Natural killer cell (primary cell): Measurements from ENCODE around the gene QSOX1. TPM values are rescaled to one million over a fixed set of nuclear protein-coding genes. Genes with fewer than 3 reads are reported as not detected.

Experiments used
- ATAC-seq, 3 donors: fragments of 150-1000 bp in 2 of 3; fragments of 200-7000 bp in 1 of 3; cut with Tn5 transposase; 1 replicate in 1 of 3; 2 replicates in 2 of 3; pipeline ENCODE4 v1.10.0; 2021; ENCODE audit warnings: mild to moderate bottlenecking in 2 of 3, moderate library complexity in 2 of 3
- DNase-seq, 2 donors: peaks; one replicate each; pipeline versions ENCODE4 v3.0.0 to v3.0.0-alpha.2; 2013 to 2021; ENCODE audit warnings: mixed read lengths in 1 of 2
- H3K27ac ChIP-seq: one replicate; pipeline ENCODE4 v1.5.1; 2013; ENCODE audit warnings: mild to moderate bottlenecking, low read length
- H3K27me3 ChIP-seq: one replicate; pipeline ENCODE4 v1.6.1; 2013; ENCODE audit warnings: low read length; ENCODE audit not compliant: control insufficient read depth, insufficient read depth
- H3K36me3 ChIP-seq: one replicate; pipeline ENCODE4 v1.6.1; 2013; ENCODE audit warnings: low read length; ENCODE audit not compliant: control insufficient read depth, insufficient read depth
- H3K4me1 ChIP-seq: one replicate; pipeline ENCODE4 v1.6.1; 2013; ENCODE audit warnings: low read length; ENCODE audit not compliant: control insufficient read depth, insufficient read depth
- H3K4me3 ChIP-seq: one replicate; pipeline ENCODE4 v1.5.1; 2013; ENCODE audit warnings: low read length
- H3K9me3 ChIP-seq: one replicate; pipeline ENCODE4 v1.6.1; 2013; ENCODE audit warnings: low read length; ENCODE audit not compliant: control insufficient read depth, insufficient read depth
- H3K27ac Mint-ChIP-seq, 2 donors: one replicate each; pipeline ENCODE4 v1.8.0; 2022; ENCODE audit warnings: mild to moderate bottlenecking in 2 of 2, mixed read lengths in 2 of 2, moderate library complexity in 1 of 2
- H3K27me3 Mint-ChIP-seq, 2 donors: one replicate each; pipeline ENCODE4 v1.8.0; 2022; ENCODE audit warnings: low read depth in 2 of 2, mixed read lengths in 2 of 2
- H3K36me3 Mint-ChIP-seq: one replicate; pipeline ENCODE4 v1.8.0; 2022; ENCODE audit warnings: mixed read lengths
- H3K4me1 Mint-ChIP-seq, 2 donors: one replicate each; pipeline ENCODE4 v1.8.0; 2022; ENCODE audit warnings: mixed read lengths in 2 of 2
- H3K4me3 Mint-ChIP-seq: one replicate; pipeline ENCODE4 v1.8.0; 2022; ENCODE audit warnings: mild to moderate bottlenecking, moderate library complexity, mixed read lengths
- H3K9me3 Mint-ChIP-seq, 2 donors: one replicate each; pipeline ENCODE4 v1.8.0; 2022; ENCODE audit warnings: mixed read lengths in 2 of 2
- CTCF ChIP-seq: fragments of 200-600 bp; IDR thresholded peaks from one replicate; pipeline ENCODE4 v1.8.0; 2022; ENCODE audit warnings: antibody characterized with exemption
- WGBS: methylation state at CpG from one replicate; pipeline ENCODE4 v1.1.7; 2013; ENCODE audit warnings: missing lambda C conversion rate; ENCODE audit not compliant: insufficient coverage; 5-methylcytosine and 5-hydroxymethylcytosine counted together
- intact Hi-C: fragments of 100-400 bp; cut with micrococcal nuclease; formaldehyde crosslinking; loops from one replicate; pipeline ENCODE4 v1.14.2; 2022
- total RNA-seq, 4 donors: library from RNA; stranded (reverse); fragments of 120-200 nt in 1 of 4; gene quantifications; one replicate each; pipeline versions ENCODE4 v1.2.3 to v1.2.4, GENCODE V29; 2013 to 2022

QSOX1 gene
- total RNA-seq, 3 donors from 2014 or later (not counting 1 experiment from before 2014, with no cell fraction given) = 31.0 to 42.7 (median 38.2) TPM

DNA sequence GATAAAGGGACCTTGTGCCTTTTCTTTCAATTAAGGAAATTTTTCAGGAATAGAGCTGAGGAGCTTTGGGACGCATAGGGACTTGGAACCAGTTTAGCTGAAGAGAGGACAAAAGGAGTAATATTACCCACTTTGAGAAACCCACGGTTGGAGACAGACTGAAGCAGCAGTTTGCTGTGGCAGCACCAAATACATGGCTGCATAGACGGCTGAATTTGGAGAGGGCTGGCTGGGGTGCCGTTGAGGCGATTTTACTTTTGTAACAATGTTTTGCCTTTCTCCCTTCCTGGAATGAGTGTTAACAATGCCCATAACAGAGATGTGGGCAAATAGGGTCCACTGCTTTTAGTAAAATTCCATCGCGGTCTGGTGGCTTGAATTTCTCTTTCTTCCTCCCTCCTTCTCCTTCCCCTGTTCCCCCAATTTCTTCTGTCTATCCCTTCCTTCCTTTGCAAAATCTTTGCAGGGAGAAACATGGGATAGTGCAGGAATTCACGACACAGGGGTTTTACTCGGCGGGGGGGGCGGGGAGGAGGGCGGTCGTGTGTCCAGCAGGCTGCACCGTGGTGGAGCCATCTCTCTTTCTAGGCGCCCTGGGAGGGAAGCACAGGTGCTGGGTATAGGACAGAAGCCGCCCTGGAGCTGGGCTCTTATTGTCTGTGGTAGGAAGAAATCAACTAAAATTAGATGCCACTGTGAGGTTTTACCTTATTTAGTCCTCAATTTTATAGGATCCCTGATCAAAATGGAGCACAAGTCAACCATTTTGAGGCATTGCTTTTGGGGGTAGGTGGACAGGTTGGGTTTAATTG is 82.2 kb downstream of the QSOX1 start:
- Mint-ChIP-seq H3K4me3 (no peak overlapping the region), H3K4me1 (peaks cover 11 to 26% of the 10 kb centered on the region in 2 donors), H3K36me3 (no peaks in the 10 kb centered on the region), H3K27me3 (peaks cover 77 to 95% of the 10 kb centered on the region in 2 donors), H3K27ac (no peak overlapping the region), H3K9me3 (no peaks in the 10 kb centered on the region)
- DNase-seq = no peak
- no peak for ATAC-seq
- Histone ChIP-seq H3K27me3 (peaks cover 68% of the 10 kb centered on the region), H3K4me3 (no peak overlapping the region), H3K27ac (no peak overlapping the region), H3K9me3 (no peaks in the 10 kb centered on the region), H3K36me3 (no peaks in the 10 kb centered on the region), H3K4me1 (peaks cover 26% of the 10 kb centered on the region)
- 14% methylated on average over 16 of the region's 16 CpGs for WGBS
- intact Hi-C loops = no loop called here
- TF ChIP-seq CTCF = no peak

DNA sequence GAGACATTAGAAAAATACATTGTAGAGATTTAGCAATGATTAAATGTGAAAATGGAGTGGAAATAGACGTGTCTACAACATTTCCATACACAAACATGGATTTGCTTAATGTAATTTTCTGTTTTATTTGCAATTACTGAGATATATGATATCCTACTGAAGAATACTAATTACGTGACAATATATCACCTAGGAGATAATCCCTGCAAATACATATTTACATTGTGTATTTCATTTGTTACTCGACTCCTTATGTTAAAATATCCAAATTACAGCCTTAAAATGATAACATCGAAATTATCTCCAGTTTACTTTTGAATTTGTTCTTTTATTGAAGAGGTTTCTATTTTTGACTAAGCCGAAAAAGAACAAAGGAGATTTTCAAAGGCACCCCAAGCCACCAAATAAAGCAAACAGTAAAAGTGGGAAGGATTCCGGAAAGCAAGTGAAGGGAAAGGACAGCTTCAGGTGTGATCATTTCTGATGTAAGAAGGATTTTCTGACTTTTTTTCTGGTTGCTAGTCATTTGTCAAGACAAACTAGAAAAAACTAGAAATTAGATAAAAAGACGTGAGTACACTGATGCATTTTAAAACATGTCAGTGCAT is 83.3 kb downstream of the QSOX1 start:
- H3K9me3 Mint-ChIP-seq = no peaks in the 10 kb centered on the region
- no peak overlapping the region for H3K27ac ChIP-seq
- no peaks in the 10 kb centered on the region for H3K9me3 ChIP-seq
- intact Hi-C loops = no loop called here
- H3K36me3 ChIP-seq = no peaks in the 10 kb centered on the region
- peaks cover 80 to 95% of the 10 kb centered on the region in 2 donors for H3K27me3 Mint-ChIP-seq
- H3K4me1 ChIP-seq = peaks cover 24% of the 10 kb centered on the region
- peaks cover 11 to 26% of the 10 kb centered on the region in 2 donors for H3K4me1 Mint-ChIP-seq
- no peaks in the 10 kb centered on the region for H3K36me3 Mint-ChIP-seq
- no peak overlapping the region for H3K4me3 ChIP-seq
- no peak overlapping the region for H3K4me3 Mint-ChIP-seq
- DNase-seq (no peak), ATAC-seq (no peak)
- WGBS = 23% methylated on average over 1 of the region's 7 CpGs
- no peak overlapping the region for H3K27ac Mint-ChIP-seq
- H3K27me3 ChIP-seq = peaks cover 59% of the 10 kb centered on the region
- TF ChIP-seq CTCF = no peak

GRCh38 chr1:180238675-180239074 is 84.0 kb downstream of the QSOX1 start:
- Mint-ChIP-seq H3K4me1 (peaks cover 11 to 21% of the 10 kb centered on the region in 2 donors), H3K4me3 (no peak overlapping the region)

More at GRCh38 chr1:180238675-180239074, 84.0 kb downstream of the QSOX1 start:
- Histone ChIP-seq H3K4me3 (no peak overlapping the region), H3K9me3 (no peaks in the 10 kb centered on the region), H3K27me3 (peaks cover 52% of the 10 kb centered on the region), H3K4me1 (peaks cover 19% of the 10 kb centered on the region), H3K27ac (no peak overlapping the region), H3K36me3 (no peaks in the 10 kb centered on the region)
- TF ChIP-seq CTCF = no peak
- DNase-seq (no peak), ATAC-seq (no peak)
- intact Hi-C loops = no loop called here
- Mint-ChIP-seq H3K27ac (no peak overlapping the region), H3K36me3 (no peaks in the 10 kb centered on the region), H3K9me3 (no peaks in the 10 kb centered on the region), H3K27me3 (peaks cover 76 to 91% of the 10 kb centered on the region in 2 donors)
- 11% methylated on average over 6 of the region's 7 CpGs for WGBS
